ENCODE measurements around the gene SEMA3A. TPM values are rescaled to one million over a fixed set of nuclear protein-coding genes. Genes with fewer than 3 reads are reported as not detected.

SEMA3A gene
- total RNA-seq, 1 experiment from 2014 or later, result 43.3 TPM

- ATAC-seq (peak; percentile 76), DNase-seq (ENCODE audit: low read depth, low spot score) (no peak)
- H3K4me1 ChIP-seq (ENCODE audit: control insufficient read depth, insufficient read depth, low read length), result peaks cover 16% of the 10 kb centered on the region
- no TSS peak for BruUV-seq (replicated peaks)
- no peaks in the 10 kb centered on the region for H3K36me3 ChIP-seq (ENCODE audit: control insufficient read depth, insufficient read depth, low read length)
- H3K27me3 ChIP-seq (ENCODE audit: control insufficient read depth, insufficient read depth, low read length), result no peaks in the 10 kb centered on the region
- H3K4me3 ChIP-seq (ENCODE audit: low read depth in 2 of 2, low read length in 2 of 2), result peak overlapping the region; percentile 64 to 77
- in situ Hi-C loops (cut with HindIII; ENCODE audit: low pct_unique_long_range_greater_than_20kb, low sequenced_read_pairs) (no loop called here), intact Hi-C loops (cut with micrococcal nuclease; ENCODE audit: unreplicated experiment) (loop anchor here (10.0 kb wide), 1 partner anchor 219 kb away; no protein-coding TSS in a partner anchor)
- ChIA-PET CTCF (interaction anchor here (0.6 kb wide), 1 partner anchor 216 kb away, joined by 5 read pairs; no protein-coding TSS in a partner anchor), POLR2A (no interaction called here)
- H3K27ac ChIP-seq (ENCODE audit: low read length), result peak overlapping the region; percentile 78
- no peaks in the 10 kb centered on the region for H3K9me3 ChIP-seq (ENCODE audit: control insufficient read depth, insufficient read depth, low read depth, low read length)
- TF ChIP-seq REST (IDR thresholded peaks at IDR 0.05; ENCODE audit: insufficient read depth in 1 of 2, low read depth in 2 of 2, low read length in 1 of 2) (no peak), SIN3A (IDR thresholded peaks at IDR 0.05; ENCODE audit: borderline replicate concordance, insufficient read depth, low read depth, low read length) (no peak), POLR2AphosphoS5 (IDR thresholded peaks at IDR 0.05; ENCODE audit: low read depth, low read length) (no peak), TCF7L2 (IDR thresholded peaks at IDR 0.05; ENCODE audit: low read depth, low read length) (no peak), CTCF (IDR thresholded peaks at IDR 0.05) (no peak)
Observed at GRCh38 chr7:84196084-84196503, 1.5 kb upstream of the SEMA3A start.

DNA sequence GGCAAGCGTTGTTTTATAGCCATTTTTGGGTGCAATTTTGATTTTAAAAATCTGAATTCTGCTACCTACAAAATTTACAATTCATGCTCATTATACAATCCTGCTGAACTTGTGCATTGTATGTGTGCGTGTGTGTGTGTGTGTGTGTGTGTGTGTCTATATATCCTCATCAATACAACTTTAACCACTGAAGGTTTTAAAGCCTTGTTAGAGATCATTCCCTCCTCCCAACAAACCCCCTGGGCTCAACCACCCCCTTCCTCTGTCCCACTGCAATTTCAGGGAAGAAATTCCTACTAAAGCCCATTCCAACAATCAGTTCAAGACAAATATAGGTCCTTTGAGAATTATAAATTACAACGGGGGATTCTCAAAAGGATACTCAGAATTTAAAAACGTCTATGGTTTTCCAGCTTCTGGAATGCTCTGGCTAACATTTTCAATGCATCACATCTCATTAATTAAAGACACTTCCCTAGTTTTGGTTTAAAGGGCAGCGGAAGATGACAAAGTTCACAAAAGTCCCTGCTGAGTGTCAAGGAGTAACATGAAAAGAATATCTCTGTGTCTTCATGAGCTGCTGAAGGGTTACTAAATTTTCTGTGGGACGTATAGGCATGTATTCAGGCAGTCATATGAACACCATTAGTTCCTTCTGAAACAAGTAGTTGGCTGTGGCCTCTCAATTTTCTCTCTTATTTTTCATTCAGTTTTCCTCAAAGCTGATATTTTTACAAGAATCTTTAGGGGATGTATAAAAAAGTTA is 889 bp upstream of the SEMA3A start:
- no TSS peak for BruUV-seq (replicated peaks)

More for the DNA sequence above, 889 bp upstream of the SEMA3A start:
- Histone ChIP-seq H3K36me3 (ENCODE audit: control insufficient read depth, insufficient read depth, low read length) (no peaks in the 10 kb centered on the region), H3K9me3 (ENCODE audit: control insufficient read depth, insufficient read depth, low read depth, low read length) (no peaks in the 10 kb centered on the region), H3K27me3 (ENCODE audit: control insufficient read depth, insufficient read depth, low read length) (no peaks in the 10 kb centered on the region), H3K4me3 (ENCODE audit: low read depth in 2 of 2, low read length in 2 of 2) (peak overlapping the region; percentile 64 to 77), H3K27ac (ENCODE audit: low read length) (peak overlapping the region; percentile 78), H3K4me1 (ENCODE audit: control insufficient read depth, insufficient read depth, low read length) (peaks cover 16% of the 10 kb centered on the region)
- no peak for TF ChIP-seq POLR2AphosphoS5 (IDR thresholded peaks at IDR 0.05; ENCODE audit: low read depth, low read length)
- no peak for TF ChIP-seq TCF7L2 (IDR thresholded peaks at IDR 0.05; ENCODE audit: low read depth, low read length)
- no peak for TF ChIP-seq REST (IDR thresholded peaks at IDR 0.05; ENCODE audit: insufficient read depth in 1 of 2, low read depth in 2 of 2, low read length in 1 of 2)
- no peak for TF ChIP-seq CTCF (IDR thresholded peaks at IDR 0.05)
- no peak for TF ChIP-seq SIN3A (IDR thresholded peaks at IDR 0.05; ENCODE audit: borderline replicate concordance, insufficient read depth, low read depth, low read length)
- in situ Hi-C loops (cut with HindIII; ENCODE audit: low pct_unique_long_range_greater_than_20kb, low sequenced_read_pairs) (no loop called here), intact Hi-C loops (cut with micrococcal nuclease; ENCODE audit: unreplicated experiment) (loop anchor here (2.0 to 10.0 kb wide), 2 partner anchors 219 to 827 kb away; no protein-coding TSS in a partner anchor)
- ATAC-seq, result peak; percentile 69
- DNase-seq (ENCODE audit: low read depth, low spot score), result no peak
- CTCF ChIA-PET, result interaction anchor here (0.5 to 0.7 kb wide), 4 partner anchors 35 to 826 kb away, joined by 4 to 5 read pairs (median 4); no protein-coding TSS in a partner anchor
- POLR2A ChIA-PET, result interaction anchor here (0.6 to 1.2 kb wide), 6 partner anchors 192 to 364 kb away, joined by 3 to 6 read pairs (median 4); no protein-coding TSS in a partner anchor

All from Panc1 (cell line).